Measurements from ENCODE around the gene KRTAP13-1. TPM values are rescaled to one million over a fixed set of nuclear protein-coding genes. Genes with fewer than 3 reads are reported as not detected.

KRTAP13-1 gene
- not detected in 2 replicates for total RNA-seq

GRCh38 chr21:30395731-30396130 is at the start of gene KRTAP13-1:
Gene KRTAP13-1 (plus strand): TSS chr21:30396031. CDS start chr21:30396087, 56 bp downstream.

GRCh38 chr21:30348506-30348905 is 47.3 kb upstream of the KRTAP13-1 start, which contains the start of gene KRTAP23-1:
Gene KRTAP23-1 (minus strand): TSS chr21:30348606. CDS start chr21:30348606, 0 bp downstream.

GRCh38 chr21:30372139-30372770 is 23.6 kb upstream of the KRTAP13-1 start, which contains the start of gene KRTAP13-2:
Gene KRTAP13-2 (minus strand): TSS chr21:30372271. CDS start chr21:30372213, 58 bp downstream.

GRCh38 chr21:30425826-30426225 is 30.0 kb downstream of the KRTAP13-1 start, which contains the start of gene KRTAP13-3:
Gene KRTAP13-3 (minus strand): TSS chr21:30425926. CDS start chr21:30425912, 14 bp downstream.

GRCh38 chr21:30430170-30430655 is 34.4 kb downstream of the KRTAP13-1 start, which contains the start of gene KRTAP13-4:
Gene KRTAP13-4 (plus strand): TSS chr21:30430220. CDS start chr21:30430276, 56 bp downstream.

GRCh38 chr21:30439975-30440374 is 44.1 kb downstream of the KRTAP13-1 start, which contains the start of gene KRTAP15-1:
Gene KRTAP15-1 (plus strand): TSS chr21:30440275. CDS start chr21:30440328, 53 bp downstream.

Small RNAs within 50 kb of the gene (small RNA-seq; reads per million reads assigned to genes)
- not detected for gene KRTAP23-1
- not detected for gene MIR4327

Other genes starting within 250 kb of the KRTAP13-1 start
- gene CLDN17, start 229.2 kb upstream of the KRTAP13-1 start, total RNA-seq, result not detected in 2 replicates
- gene CLDN8, start 179.9 kb upstream of the KRTAP13-1 start, total RNA-seq, result not detected in 2 replicates
- gene KRTAP24-1, start 113.1 kb upstream of the KRTAP13-1 start, total RNA-seq, result not detected in 2 replicates
- not detected in 2 replicates for gene KRTAP25-1, start 106.5 kb upstream of the KRTAP13-1 start, total RNA-seq
- not detected in 2 replicates for gene KRTAP26-1, start 75.7 kb upstream of the KRTAP13-1 start, total RNA-seq
- gene KRTAP27-1, start 58.3 kb upstream of the KRTAP13-1 start, total RNA-seq, result not detected in 2 replicates
- gene KRTAP23-1, start 47.4 kb upstream of the KRTAP13-1 start, total RNA-seq, result not detected in 2 replicates
- not detected in 2 replicates for gene KRTAP13-2, start 23.8 kb upstream of the KRTAP13-1 start, total RNA-seq
- not detected in 2 replicates for gene KRTAP13-3, start 29.9 kb downstream of the KRTAP13-1 start, total RNA-seq
- gene KRTAP13-4, start 34.2 kb downstream of the KRTAP13-1 start, total RNA-seq, result not detected in 2 replicates
- gene KRTAP15-1, start 44.2 kb downstream of the KRTAP13-1 start, total RNA-seq, result not detected in 2 replicates
- gene KRTAP19-1, start 84.3 kb downstream of the KRTAP13-1 start, total RNA-seq, result not detected in 2 replicates
- gene KRTAP19-2, start 91.4 kb downstream of the KRTAP13-1 start, total RNA-seq, result not detected in 2 replicates
- not detected in 2 replicates for gene KRTAP19-3, start 96.0 kb downstream of the KRTAP13-1 start, total RNA-seq
- not detected in 2 replicates for gene KRTAP19-4, start 101.1 kb downstream of the KRTAP13-1 start, total RNA-seq
- not detected in 2 replicates for gene KRTAP19-5, start 106.1 kb downstream of the KRTAP13-1 start, total RNA-seq
- gene KRTAP19-6, start 145.8 kb downstream of the KRTAP13-1 start, total RNA-seq, result not detected in 2 replicates
- gene KRTAP19-7, start 165.3 kb downstream of the KRTAP13-1 start, total RNA-seq, result not detected in 2 replicates
- not detected in 2 replicates for gene KRTAP22-2, start 194.4 kb downstream of the KRTAP13-1 start, total RNA-seq
- not detected in 2 replicates for gene KRTAP6-3, start 196.4 kb downstream of the KRTAP13-1 start, total RNA-seq
- gene KRTAP6-2, start 202.9 kb downstream of the KRTAP13-1 start, total RNA-seq, result not detected in 2 replicates
- not detected in 2 replicates for gene KRTAP22-1, start 205.1 kb downstream of the KRTAP13-1 start, total RNA-seq
- not detected in 2 replicates for gene KRTAP6-1, start 217.9 kb downstream of the KRTAP13-1 start, total RNA-seq
- gene KRTAP20-1, start 220.4 kb downstream of the KRTAP13-1 start, total RNA-seq, result not detected in 2 replicates
- gene KRTAP20-4, start 224.6 kb downstream of the KRTAP13-1 start, total RNA-seq, result not detected in 2 replicates
- not detected in 2 replicates for gene KRTAP20-2, start 239.2 kb downstream of the KRTAP13-1 start, total RNA-seq
- not detected in 2 replicates for gene KRTAP20-3, start 246.8 kb downstream of the KRTAP13-1 start, total RNA-seq

Data from vein endothelial cell (primary cell).